Measurements from ENCODE around the gene SLC6A19.
A peak's percentile ranks its signal among the peaks of the same experiment; 100 is the strongest.

SLC6A19 gene

GRCh38 chr5:1241509-1242080, 40.2 kb downstream of the SLC6A19 start:
- DNase-seq, result no peak

DNA sequence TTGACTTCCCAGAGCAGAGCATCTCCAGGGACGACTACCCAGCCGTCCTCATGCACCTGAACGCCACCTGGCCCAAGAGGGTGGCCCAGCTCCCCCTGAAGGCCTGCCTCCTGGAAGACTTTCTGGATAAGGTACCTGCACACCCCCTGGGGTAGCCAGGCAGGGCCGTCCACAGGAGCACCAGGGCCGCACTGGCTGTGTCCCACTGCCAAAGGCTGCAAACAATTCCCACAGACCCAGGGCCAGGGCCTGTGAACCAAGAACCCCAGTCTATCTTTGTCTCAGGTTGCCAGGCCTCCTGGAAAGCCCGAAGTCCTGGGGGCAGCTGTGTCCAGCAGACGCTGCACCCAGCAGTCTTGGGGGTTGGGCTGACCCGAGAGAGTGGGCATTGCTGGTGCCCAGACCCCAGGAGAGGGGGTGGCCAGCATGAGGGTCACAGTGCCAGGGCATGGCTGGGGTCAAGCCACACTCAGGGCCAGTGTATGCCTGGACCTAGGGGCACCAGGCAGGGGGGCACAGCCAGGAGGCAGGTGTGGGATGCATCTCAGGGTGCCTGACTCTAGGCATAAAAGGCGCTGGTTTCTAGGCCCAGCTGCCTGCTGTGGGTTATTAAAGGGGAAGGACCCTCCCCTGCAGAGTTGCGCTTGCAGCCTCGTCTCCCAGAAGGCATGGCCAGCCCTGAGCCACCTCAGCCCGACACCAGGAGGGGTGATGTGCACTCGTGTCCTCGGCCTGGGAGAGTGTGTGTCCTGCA, 41.5 kb downstream of the SLC6A19 start:
- no peak for DNase-seq

DNA sequence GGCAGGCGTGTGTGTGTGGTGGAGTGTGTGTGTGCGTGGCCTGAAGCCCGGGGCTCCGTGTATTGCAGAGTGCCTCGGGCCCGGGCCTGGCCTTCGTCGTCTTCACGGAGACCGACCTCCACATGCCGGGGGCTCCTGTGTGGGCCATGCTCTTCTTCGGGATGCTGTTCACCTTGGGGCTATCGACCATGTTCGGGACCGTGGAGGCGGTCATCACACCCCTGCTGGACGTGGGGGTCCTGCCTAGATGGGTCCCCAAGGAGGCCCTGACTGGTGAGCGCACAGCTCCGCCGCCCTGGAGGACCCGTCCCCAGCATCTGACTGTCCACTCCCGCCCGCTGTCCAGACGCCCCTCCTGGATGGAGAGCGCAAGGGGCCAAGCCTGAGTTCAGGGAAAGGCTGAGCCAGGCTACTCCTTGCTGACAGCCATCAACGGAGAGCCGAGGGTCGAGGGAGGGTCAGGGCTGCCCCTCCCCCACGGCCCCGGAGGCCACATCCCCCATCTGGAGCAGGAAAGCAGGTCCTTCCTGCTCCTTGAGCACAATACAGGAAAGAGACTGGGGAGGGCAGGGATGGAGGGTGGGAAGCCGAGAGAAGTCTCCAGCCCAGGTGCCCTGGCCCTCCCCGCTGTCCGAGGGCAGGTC, 42.2 kb downstream of the SLC6A19 start:
- no peak for DNase-seq

DNA sequence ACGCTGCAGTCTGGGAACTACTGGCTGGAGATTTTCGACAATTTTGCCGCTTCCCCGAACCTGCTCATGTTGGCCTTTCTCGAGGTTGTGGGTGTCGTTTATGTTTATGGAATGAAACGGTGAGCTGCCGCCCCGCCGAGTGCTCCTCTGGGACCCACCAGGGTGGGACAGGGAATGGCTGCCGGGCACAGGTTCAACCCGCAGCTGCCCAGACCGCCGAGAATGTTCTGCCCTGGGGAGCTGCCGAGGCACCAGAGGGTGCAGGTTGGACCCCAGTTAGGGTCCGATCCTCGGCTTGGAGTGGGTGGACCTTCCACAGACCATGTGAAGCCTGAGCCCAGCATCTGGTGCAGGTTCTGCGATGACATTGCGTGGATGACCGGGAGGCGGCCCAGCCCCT, 42.9 kb downstream of the SLC6A19 start:
- DNase-seq, result no peak

DNA sequence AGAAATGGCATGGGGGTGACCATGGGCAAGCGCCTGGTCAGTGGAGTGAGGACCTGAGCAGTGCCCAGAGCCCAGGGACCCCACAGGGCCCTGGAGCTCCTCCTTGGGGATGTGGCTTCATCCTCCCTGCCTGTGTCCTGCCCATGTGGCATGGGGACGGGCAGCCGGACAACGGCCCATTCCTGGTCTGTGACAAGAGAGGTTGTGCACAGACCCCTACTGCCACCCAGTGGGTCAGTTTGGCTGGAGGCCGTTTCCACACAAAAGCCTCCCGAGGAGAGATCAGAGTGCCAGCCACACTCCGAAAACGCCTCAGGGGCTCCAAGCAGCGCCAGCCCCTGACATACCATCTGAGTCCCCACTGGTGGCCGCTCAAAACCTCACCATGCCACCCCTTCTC, 43.6 kb downstream of the SLC6A19 start:
- peak in 3 of 56 donors; percentile 8 to 19 (median 12) for DNase-seq

DNA sequence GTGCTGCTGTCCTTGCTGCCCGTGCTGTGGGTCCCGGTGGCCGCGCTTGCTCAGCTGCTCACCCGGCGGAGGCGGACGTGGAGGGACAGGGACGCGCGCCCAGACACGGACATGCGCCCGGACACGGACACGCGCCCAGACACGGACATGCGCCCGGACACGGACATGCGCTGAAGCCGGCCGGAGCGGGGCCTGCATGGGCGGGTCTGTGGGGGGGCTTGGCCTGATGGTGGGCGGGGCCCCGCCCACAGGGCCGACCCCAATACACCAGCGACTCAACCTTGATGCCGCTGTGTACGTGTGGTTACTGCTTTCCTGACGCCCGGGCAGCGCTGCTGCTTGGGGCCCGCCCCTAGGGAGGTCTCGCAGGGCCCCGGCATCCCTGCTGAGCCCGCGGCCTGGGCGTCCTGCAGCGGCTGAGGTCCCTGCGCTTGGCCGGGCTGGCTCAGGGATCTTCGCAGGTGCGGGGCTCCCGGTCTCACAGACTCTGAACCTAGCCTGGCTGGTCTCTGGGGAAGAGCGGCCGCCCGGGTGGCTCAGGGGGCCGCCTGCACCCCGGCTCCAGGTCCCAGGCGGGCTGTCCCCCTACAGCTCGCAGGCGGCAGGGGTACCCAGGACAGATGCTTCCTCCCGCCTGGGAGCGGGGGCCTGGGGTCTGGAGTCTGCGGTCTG, 44.6 kb downstream of the SLC6A19 start:
- peak in 11 of 56 donors; percentile 5 to 38 (median 28) for DNase-seq

DNA sequence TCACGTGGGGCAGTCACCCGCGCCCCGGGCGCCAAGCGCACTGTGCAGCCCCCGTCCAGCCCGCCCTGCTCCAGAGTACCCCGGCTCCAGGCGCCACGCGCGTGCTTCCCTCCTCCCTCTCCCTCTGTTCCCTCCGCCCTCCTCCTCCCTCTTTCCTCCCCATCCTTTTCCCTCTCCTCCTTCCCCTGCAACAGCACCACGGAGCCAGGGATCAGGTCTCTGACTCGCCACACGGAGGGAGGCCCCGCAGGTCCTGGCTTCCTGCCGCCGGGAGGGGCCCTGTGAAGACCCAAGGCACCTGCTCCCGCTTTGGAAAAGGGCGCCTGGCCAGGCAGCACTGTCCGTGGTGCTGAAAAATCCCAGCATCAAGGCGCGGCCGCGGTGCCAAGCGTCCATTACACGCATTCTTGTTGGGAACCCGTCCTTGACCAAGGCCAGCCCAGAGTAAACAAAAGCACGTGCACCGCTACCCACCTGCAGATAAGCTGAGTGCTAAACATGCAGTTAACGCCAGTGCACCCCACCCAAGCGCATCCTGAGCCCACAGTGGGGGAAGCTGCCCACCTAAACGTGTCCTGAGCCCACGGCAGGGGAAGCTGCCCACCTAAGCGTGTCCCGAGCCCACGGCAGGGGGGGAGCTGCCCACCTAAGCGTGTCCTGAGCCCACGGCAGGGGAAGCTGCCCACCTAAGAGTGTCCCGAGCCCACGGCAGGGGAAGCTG, 45.5 kb downstream of the SLC6A19 start:
- peak in 4 of 56 donors; percentile 6 to 19 (median 12) for DNase-seq

- DNase-seq, result peak in 8 of 56 donors; percentile 8 to 19 (median 14)
Measured at GRCh38 chr5:1247811-1248210, 46.4 kb downstream of the SLC6A19 start.

GRCh38 chr5:1249366-1250280, 48.2 kb downstream of the SLC6A19 start:
- DNase-seq, result no peak

GRCh38 chr5:1251678-1252580, 50.5 kb downstream of the SLC6A19 start:
- DNase-seq, result no peak

DNA sequence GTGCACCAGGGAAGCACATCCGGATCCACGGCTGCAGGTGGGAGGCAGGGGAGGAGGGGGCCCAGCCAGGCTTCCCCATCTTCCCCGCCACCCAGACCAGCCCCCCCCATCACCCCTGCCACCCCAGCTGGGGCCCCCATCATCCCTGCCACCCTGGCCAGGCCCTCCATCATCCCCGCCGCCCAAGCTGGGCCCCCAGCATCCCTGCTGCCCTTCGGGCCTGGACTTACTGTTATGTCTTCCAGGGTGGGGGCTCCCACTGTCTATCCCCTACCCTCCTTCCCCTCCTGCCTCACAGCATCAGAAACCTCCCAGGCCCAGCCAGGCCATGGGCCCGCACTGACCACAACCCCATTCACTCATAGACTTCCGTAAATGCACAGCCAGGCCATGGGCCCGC, 51.3 kb downstream of the SLC6A19 start:
- no peak for DNase-seq

GRCh38 chr5:1253456-1254105, 52.2 kb downstream of the SLC6A19 start:
- DNase-seq, result no peak

GRCh38 chr5:1254196-1254595, 52.8 kb downstream of the SLC6A19 start:
- DNase-seq, result no peak

DNA sequence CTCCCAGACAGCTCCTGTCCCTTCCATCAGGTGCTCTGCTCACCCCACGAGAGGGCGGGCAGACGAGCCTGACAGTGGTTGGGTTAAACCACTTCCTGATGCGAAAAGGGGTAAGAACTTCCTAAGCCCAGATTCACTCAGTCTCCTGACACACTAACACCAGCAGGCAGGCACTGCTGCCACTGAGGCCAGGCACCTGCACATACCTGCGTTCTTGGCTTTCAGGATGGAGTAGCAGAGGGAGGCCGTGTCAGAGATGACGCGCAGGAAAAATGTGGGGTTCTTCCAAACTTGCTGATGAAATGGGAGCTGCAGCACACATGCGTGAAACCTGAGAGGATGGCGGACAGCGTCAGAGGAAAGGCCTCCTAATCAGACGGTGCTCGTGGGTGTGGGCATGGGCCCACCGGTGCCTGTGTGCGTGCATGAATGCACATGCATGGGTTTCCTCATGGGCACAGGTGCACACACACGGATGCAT, 53.7 kb downstream of the SLC6A19 start:
- DNase-seq, result no peak

- no peak for DNase-seq
Measured at GRCh38 chr5:1256776-1257175, 55.4 kb downstream of the SLC6A19 start.

GRCh38 chr5:1257363-1257762, 56.0 kb downstream of the SLC6A19 start:
- DNase-seq, result no peak

GRCh38 chr5:1257841-1258240, 56.4 kb downstream of the SLC6A19 start:
- DNase-seq, result no peak

DNA sequence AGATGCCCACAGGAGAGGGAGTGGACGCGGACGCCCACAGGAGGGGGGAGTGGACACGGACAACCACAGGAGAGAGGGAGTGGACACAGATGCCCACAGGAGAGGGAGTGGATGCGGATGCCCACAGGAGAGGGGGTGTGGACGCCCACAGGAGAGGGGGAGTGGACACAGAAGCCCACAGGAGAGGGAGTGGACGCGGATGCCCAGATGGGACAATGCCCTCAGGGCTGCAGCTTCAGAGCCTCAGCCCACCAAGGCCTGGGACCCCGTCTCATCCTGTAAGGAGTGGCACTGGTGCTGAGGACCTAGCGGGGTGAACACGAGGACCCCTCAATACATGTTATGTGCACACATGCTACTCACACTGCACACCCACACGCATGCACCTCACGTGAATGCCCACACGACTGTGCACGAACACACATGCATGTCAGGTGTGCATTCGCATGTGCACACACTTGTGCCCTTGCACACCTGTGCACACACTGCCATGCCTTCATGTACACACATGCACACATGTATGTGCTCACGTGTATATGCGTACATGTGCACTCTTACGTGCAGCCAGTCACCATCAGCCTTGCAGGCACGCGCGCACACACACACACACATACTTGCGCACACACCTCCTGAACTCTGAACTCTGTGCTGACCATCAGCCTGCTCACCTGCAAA, 58.5 kb downstream of the SLC6A19 start:
- no peak for DNase-seq

All from amygdala (tissue), 56 donors.